ENCODE results near the gene CD248.

Gene CD248

DNA sequence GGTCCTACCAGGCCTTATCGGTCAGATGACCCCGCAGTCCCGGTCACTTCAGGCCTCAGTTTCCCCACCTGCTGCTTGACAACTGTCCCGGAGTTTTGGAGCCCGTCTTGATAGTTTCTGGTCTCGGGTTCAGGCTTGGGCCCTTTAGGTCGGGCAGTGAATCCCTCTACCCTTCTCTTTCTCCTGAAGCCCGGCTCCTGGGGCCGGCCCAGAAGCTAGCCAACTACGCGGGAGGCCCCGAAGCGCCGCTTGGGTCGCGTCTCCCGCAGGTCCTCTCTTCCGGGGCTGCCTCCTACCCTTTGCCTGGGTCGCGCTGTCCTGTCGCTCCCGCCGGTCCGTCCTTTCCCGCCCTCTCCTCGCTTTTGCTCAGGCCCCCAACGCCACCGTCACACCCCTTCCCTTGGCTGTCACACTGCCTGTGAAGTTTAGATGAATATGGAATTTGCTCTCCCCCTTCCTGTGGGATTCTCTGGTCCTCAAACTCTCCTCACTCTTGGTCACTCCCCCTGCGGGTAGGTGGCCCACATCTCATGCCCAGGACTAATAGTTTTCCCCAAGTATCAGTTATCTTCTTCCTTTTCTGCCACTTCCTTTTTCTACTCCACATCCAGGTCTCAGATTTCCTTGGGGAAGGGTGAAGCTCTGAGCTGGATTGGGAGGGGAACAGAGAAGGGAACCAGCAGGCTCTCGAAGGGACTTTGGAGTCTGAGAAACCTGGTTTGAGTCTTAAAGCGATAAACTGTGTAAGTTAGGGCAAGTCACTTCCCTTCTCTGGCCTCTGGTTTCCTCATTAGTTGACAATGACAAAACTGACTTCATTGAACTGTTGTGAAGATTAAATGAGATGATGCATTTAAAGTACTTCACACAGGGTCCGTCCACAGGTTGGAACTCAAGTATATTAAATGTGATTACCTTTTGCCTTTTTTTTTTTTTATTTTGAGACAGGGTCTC, 47.6 kb downstream of the CD248 start:
- peak; percentile 39 for DNase-seq

- peak; percentile 99 for DNase-seq
Measured at GRCh38 chr11:66268244-66268951, 48.4 kb downstream of the CD248 start, which contains the start of gene RAB1B. Gene RAB1B (plus strand): TSS chr11:66268639. CDS start chr11:66268680, 41 bp downstream.

DNA sequence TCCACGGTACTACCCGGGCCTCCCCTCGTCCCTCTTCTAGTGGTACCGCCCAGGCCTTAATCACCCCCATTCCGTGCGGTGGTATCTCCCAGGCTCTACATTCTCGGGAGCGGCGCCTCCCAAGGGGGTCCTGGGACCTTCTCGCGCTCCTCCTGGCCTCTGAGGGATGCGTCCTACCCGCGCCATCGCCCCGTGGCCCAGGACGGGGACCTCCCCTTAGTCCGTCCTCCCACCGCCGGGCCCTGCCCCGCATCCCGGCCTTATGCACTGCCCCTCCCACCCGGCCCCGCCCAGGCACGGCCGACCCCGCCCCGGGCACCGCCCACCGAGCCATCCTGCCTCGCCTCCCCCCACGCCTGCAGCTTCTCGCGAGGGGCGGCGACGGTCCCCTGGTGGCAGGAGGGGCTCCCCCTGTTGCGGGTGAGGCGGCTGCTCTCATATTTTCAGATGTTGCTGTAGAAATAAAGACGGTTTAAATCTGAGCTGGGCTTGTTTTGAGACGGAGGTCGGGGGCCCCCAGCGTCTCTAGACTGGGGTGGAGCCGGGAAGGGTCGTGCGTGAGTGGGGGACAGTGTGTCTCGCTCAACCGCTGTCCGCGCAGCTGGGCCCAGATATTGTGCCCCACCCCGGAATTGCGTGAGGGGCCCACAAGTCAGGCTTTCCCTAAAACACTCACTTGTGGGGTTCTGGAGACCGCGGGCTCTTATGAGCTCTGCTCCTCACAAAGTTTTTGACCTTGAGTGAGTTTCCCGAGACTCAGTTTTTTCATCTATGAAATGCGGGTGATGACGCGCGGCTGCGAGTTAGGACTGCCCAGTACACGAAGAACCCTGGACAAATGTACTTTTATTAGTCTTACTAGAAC, 49.2 kb downstream of the CD248 start:
- DNase-seq, result peak; percentile 77

- DNase-seq, result no peak
Measured at GRCh38 chr11:66267039-66267378, 49.8 kb downstream of the CD248 start.

DNA sequence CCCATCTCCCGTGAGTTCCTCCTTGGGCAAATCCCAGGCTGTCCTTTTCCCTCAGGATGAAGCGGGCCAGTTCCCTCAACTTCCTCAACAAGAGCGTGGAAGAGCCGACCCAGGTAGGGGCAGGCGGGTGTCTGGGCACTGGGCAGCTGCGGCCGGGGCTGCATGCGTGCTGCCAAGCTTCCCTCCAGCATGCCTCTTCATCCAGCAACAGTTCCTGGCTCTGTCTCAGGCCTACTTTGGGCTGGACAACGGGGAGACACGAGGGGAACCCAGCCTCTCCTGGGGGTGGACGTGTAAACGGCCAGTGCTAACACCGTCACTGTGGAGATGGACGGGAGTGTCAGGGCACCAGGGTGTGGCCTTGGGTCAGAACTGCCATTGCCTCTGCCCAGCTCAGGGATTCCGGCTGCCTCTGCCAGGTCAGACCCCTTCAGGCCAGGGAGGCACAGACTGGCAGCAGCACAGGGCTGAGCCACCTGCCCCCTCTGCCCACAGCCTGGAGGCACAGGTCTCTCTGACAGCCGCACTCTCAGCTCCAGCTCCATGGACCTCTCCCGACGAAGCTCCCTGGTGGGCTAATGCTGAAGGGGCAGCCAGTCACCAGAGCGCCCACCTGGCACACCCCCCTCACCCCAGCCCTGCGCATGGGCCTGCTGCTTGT, 50.3 kb downstream of the CD248 start:
- no peak for DNase-seq

DNA sequence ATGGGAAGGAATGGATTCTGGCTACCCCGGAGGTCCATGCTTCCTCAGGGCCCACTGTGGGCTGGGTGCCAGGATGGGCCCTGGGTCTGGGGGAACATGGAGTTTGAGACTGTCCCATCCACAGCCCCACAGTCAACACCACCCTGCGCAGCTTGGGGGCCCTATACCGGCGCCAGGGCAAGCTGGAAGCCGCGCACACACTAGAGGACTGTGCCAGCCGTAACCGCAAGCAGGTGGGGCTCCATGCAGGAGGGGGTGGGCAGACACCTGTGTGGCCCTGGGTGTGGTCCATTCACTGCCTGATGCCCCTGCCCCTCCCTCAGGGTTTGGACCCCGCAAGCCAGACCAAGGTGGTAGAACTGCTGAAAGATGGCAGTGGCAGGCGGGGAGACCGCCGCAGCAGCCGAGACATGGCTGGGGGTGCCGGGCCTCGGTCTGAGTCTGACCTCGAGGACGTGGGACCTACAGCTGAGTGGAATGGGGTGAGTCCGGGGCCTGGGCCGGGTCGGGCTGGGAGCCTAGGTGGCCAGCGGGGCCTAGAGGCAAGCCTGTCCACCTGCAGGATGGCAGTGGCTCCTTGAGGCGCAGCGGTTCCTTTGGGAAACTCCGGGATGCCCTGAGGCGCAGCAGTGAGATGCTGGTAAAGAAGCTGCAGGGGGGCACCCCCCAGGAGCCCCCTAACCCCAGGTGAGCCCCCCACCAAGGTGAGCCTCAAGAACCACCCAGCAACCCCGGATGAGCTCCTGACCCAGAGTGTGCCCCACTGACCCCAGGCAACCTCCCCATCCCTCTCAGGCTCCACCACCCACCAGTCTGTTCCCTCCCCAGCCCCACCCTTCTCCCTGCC, 51.1 kb downstream of the CD248 start:
- no peak for DNase-seq

DNA sequence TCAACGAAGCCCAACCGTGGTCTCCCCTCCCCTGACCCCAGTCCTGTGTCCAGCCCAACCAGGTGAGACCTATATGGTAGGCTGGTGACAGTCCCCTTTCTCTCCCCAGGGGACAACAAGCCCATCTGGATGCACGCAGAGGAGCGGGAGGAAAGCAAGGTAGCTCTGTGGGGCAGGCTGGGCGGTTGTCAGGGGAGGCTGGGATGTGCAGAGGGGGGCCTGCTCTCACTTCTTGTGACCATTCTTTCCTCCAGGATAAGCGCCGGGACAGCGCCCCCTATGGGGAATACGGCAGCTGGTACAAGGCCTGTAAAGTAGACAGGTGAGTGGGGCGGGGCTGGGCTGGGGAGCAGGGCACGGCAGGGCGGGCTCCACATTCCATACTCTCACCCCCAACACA, 51.9 kb downstream of the CD248 start:
- DNase-seq, result peak; percentile 29
